LoVo (cell line): ENCODE data around the gene BBS7.

ENCODE experiments used
- DNase-seq: peaks from one replicate; pipeline ENCODE4 v3.0.0-alpha.2; 2016; ENCODE audit warnings: low spot score

The BBS7 gene

GRCh38 chr4:121791481-121791880 is 78.8 kb downstream of the BBS7 start:
- no peak for DNase-seq

GRCh38 chr4:121790976-121791375 is 79.3 kb downstream of the BBS7 start:
- no peak for DNase-seq

- no peak for DNase-seq
Measured at GRCh38 chr4:121789960-121790829, 80.1 kb downstream of the BBS7 start.

GRCh38 chr4:121789455-121789854 is 80.8 kb downstream of the BBS7 start:
- DNase-seq, result no peak

GRCh38 chr4:121788896-121789295 is 81.4 kb downstream of the BBS7 start:
- no peak for DNase-seq

- no peak for DNase-seq
Measured at GRCh38 chr4:121786221-121786620, 84.1 kb downstream of the BBS7 start.

- DNase-seq, result no peak
Measured at GRCh38 chr4:121785479-121785878, 84.8 kb downstream of the BBS7 start.

- DNase-seq, result peak; percentile 39
Measured at GRCh38 chr4:121784975-121785374, 85.3 kb downstream of the BBS7 start.

- DNase-seq, result no peak
Measured at GRCh38 chr4:121784401-121784800, 85.9 kb downstream of the BBS7 start.

GRCh38 chr4:121783210-121783609 is 87.1 kb downstream of the BBS7 start:
- no peak for DNase-seq

GRCh38 chr4:121778991-121779628 is 91.2 kb downstream of the BBS7 start:
- DNase-seq, result no peak

- DNase-seq, result no peak
Measured at GRCh38 chr4:121777625-121778024, 92.6 kb downstream of the BBS7 start.

GRCh38 chr4:121776610-121777401 is 93.5 kb downstream of the BBS7 start:
- no peak for DNase-seq
